ENCODE results near the gene UST. TPM values are rescaled to one million over a fixed set of nuclear protein-coding genes. Genes with fewer than 3 reads are reported as not detected.

UST gene
- total and polyA plus RNA-seq, 2 of the 8 experiments (the other 6 are each of a cell fraction or from before 2014, with no cell fraction given): 13.5 to 34.5 TPM

DNA sequence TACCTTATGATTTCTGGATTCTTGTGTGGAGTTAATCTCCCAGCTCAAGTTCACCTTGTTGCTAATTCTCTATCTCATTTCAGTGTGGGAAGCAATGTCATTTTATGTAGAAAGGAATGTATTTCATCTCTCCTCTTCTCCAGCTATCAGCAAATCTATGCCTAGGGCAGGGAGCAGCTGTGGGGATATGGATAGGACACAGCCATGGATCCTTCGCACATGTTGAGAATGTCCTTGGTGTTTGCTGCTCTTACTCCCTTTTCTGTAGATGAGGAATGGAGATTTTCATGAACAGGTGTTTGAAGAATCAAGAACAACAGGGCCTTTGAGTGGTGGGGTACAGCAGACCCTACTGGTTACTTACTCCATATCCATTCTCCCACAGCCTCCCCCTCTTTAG is 182.0 kb downstream of the UST start:
- H4K91ac ChIP-seq (replicated peaks; ENCODE audit: insufficient read length, low read length): no peak overlapping the region
- no peak for TF ChIP-seq CBX5 (IDR thresholded peaks at IDR 0.05; ENCODE audit: low read depth, low read length)
- no peak for TF ChIP-seq TAF7 (optimal IDR thresholded peaks at IDR 0.05; ENCODE audit: borderline replicate concordance, low read depth, low read length)
- TF ChIP-seq CHD1 (IDR thresholded peaks at IDR 0.05; ENCODE audit: low read depth, low read length): no peak
- TF ChIP-seq CEBPB (IDR thresholded peaks at IDR 0.05; ENCODE audit: low read depth, low read length): no peak
- TF ChIP-seq GTF2F1 (IDR thresholded peaks at IDR 0.05; ENCODE audit: borderline replicate concordance, low read depth, low read length): no peak
- TF ChIP-seq POLR2A (IDR thresholded peaks at IDR 0.05; ENCODE audit: control extremely low read depth in 1 of 2, low read depth in 2 of 2, low read length in 2 of 2): no peak
- TF ChIP-seq SUZ12 (IDR thresholded peaks at IDR 0.05; ENCODE audit: low read length): no peak
- no peak for TF ChIP-seq CREB1 (IDR thresholded peaks at IDR 0.05)
- TF ChIP-seq, protein P1, sequence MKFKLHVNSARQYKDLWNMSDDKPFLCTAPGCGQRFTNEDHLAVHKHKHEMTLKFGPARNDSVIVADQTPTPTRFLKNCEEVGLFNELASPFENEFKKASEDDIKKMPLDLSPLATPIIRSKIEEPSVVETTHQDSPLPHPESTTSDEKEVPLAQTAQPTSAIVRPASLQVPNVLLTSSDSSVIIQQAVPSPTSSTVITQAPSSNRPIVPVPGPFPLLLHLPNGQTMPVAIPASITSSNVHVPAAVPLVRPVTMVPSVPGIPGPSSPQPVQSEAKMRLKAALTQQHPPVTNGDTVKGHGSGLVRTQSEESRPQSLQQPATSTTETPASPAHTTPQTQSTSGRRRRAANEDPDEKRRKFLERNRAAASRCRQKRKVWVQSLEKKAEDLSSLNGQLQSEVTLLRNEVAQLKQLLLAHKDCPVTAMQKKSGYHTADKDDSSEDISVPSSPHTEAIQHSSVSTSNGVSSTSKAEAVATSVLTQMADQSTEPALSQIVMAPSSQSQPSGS (IDR thresholded peaks at IDR 0.05; ENCODE audit: low read length): no peak
- no peak for TF ChIP-seq CHD2 (IDR thresholded peaks at IDR 0.05; ENCODE audit: low read length)
- no peak for TF ChIP-seq POLR2AphosphoS5 (IDR thresholded peaks at IDR 0.05; ENCODE audit: low read depth, low read length)
- TF ChIP-seq CTBP2 (IDR thresholded peaks at IDR 0.05; ENCODE audit: borderline replicate concordance, insufficient read depth, insufficient read length, low read length): no peak
- TF ChIP-seq KDM5A (IDR thresholded peaks at IDR 0.05; ENCODE audit: low read length): no peak
- no peak for TF ChIP-seq SP1 (IDR thresholded peaks at IDR 0.05; ENCODE audit: low read depth, low read length)

More for the DNA sequence above, 182.0 kb downstream of the UST start:
- Histone ChIP-seq H3K56ac (replicated peaks; ENCODE audit: insufficient read length, low read depth, low read length) (no peak overlapping the region), H2BK12ac (ENCODE audit: low read depth, low read length) (no peak overlapping the region), H2AK5ac (ENCODE audit: low read depth, low read length) (no peak overlapping the region), H3K9ac (replicated peaks in 1 of 4; ENCODE audit: extremely low read depth in 1 of 4, low read depth in 3 of 4, low read length in 3 of 4) (no peak overlapping the region), H3K27me3 (replicated peaks in 1 of 4; ENCODE audit: control insufficient read depth in 3 of 4, extremely low read depth in 1 of 4, insufficient read depth in 3 of 4, low read length in 3 of 4) (no peaks in the 10 kb centered on the region), H3K14ac (ENCODE audit: insufficient read length) (no peak overlapping the region), H4K5ac (ENCODE audit: insufficient read length, low read depth, low read length) (no peak overlapping the region), H3K18ac (ENCODE audit: extremely low read depth, low read length) (no peak overlapping the region), H3K4me1 (replicated peaks in 1 of 4; ENCODE audit: control insufficient read depth in 3 of 4, insufficient read depth in 4 of 4, low read length in 3 of 4) (peaks cover 3 to 10% (median 8%) of the 10 kb centered on the region in 4 experiments; a peak in 6 of 7 replicates), H3K27ac (ENCODE audit: low read depth, low read length) (no peak overlapping the region), H4K20me1 (replicated peaks in 1 of 2; ENCODE audit: control insufficient read depth in 1 of 2, insufficient read depth in 2 of 2, low read length in 2 of 2) (no peaks in the 10 kb centered on the region), H3K23me2 (ENCODE audit: low read depth, low read length) (no peaks in the 10 kb centered on the region), H3K4me3 (ENCODE audit: extremely low read depth in 1 of 4, insufficient read depth in 2 of 4, low read depth in 3 of 4, low read length in 4 of 4) (no peak overlapping the region), H3K36me3 (ENCODE audit: control insufficient read depth in 2 of 4, insufficient read depth in 4 of 4, low read length in 3 of 4) (no peaks in the 10 kb centered on the region), H2BK120ac (replicated peaks; ENCODE audit: low read depth, low read length) (no peak overlapping the region), H3K4me2 (ENCODE audit: insufficient read depth in 1 of 2, low read depth in 2 of 2, low read length in 2 of 2) (no peak overlapping the region), H2BK5ac (ENCODE audit: low read depth, low read length) (no peak overlapping the region), H3K4ac (replicated peaks; ENCODE audit: insufficient read length, low read depth, low read length) (no peak overlapping the region), H2BK20ac (ENCODE audit: low read length) (no peak overlapping the region), H3K79me2 (ENCODE audit: control insufficient read depth in 1 of 2, insufficient read depth in 2 of 2, low read length in 2 of 2) (peaks cover 0 to 24% of the 10 kb centered on the region in 2 experiments; a peak in 2 of 4 replicates), H2AFZ (ENCODE audit: low read length) (no peak overlapping the region), H3K9me3 (ENCODE audit: insufficient read depth in 2 of 2, low read depth in 1 of 2, low read length in 1 of 2) (no peaks in the 10 kb centered on the region), H3K79me1 (ENCODE audit: low read depth, low read length) (no peaks in the 10 kb centered on the region; the same call in 1 of the 2 replicates), H2BK15ac (ENCODE audit: low read length) (no peak overlapping the region), H4K8ac (ENCODE audit: extremely low read depth, insufficient read depth, low read length) (no peak overlapping the region), H3K23ac (ENCODE audit: insufficient read length) (no peak overlapping the region)
- POLR2A ChIA-PET (ENCODE audit: partially characterized antibody): interaction anchor here (0.9 kb wide), 1 partner anchor 134 kb away, joined by 3 read pairs; no protein-coding TSS in a partner anchor
- CTCF ChIA-PET (ENCODE audit: partially characterized antibody): interaction anchor here (1.0 to 1.1 kb wide), 2 partner anchors 136 to 189 kb away, joined by 3 to 4 read pairs; no protein-coding TSS in a partner anchor
- DNase-seq (ENCODE audit: low read depth in 1 of 2, low spot score in 2 of 2): no peak
- no peak for FAIRE-seq
- WGBS, 2 experiments (ENCODE audit: extremely low coverage in 1 of 2, insufficient coverage in 1 of 2, insufficient read length in 1 of 2, insufficient replicate concordance in 2 of 2, low coverage in 1 of 2, low lambda C conversion rate in 2 of 2, missing lambda C conversion rate in 1 of 2): 90% methylated on average over 1 of the region's 1 CpG; no CpG with 5 or more reads in 1 of the 2 experiments

Measured in H1 (cell line).